HG03521 (cell line): Measurements from ENCODE around the gene CCNQ.
"Not testable (repeated sequence)": the region's sequence is repeated elsewhere in the genome, so short reads cannot be mapped to it uniquely, and the experiment has no call there.

ENCODE experiments used
- ATAC-seq: cut with Tn5 transposase; IDR thresholded peaks from one replicate; pipeline ENCODE4 v1.9.1; 2021; ENCODE audit warnings: mild to moderate bottlenecking, moderate library complexity; ENCODE audit not compliant: unreplicated experiment

Gene CCNQ

DNA sequence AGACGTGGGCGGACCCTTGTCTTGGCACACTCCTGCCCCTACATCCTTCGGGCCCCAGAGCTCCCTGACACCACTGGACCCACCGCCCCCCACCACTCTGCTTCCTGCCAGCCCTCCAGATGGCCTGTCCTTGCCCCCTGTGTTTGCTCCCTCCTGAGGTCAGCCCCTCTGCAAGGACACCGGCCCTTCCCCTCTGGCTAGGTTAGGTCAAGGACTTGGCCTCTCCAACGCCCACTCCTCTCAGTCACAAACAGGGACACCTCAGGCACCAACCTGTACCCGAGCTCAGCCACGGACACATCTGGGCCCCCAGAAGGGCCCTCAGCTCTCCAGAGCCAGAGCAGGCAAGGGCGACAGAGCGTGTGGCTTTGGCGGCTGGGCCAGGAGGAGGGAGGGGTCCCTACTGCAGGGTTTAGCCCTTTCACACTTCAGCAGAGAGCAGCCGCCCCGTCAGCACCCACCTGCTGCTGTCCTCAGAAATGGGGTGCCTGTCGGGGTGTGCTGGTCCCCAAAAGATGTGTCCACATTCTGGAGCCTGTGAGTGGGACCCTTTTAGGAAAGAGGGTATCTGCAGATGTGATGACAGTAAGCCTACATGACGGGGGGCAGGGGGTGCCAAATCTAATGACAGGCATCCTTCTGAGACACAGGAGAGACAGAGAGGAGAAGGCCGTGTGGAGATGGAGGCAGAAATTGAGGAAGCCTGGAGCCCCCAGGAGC, 24.5 kb upstream of the CCNQ start:
- ATAC-seq, result no peak

DNA sequence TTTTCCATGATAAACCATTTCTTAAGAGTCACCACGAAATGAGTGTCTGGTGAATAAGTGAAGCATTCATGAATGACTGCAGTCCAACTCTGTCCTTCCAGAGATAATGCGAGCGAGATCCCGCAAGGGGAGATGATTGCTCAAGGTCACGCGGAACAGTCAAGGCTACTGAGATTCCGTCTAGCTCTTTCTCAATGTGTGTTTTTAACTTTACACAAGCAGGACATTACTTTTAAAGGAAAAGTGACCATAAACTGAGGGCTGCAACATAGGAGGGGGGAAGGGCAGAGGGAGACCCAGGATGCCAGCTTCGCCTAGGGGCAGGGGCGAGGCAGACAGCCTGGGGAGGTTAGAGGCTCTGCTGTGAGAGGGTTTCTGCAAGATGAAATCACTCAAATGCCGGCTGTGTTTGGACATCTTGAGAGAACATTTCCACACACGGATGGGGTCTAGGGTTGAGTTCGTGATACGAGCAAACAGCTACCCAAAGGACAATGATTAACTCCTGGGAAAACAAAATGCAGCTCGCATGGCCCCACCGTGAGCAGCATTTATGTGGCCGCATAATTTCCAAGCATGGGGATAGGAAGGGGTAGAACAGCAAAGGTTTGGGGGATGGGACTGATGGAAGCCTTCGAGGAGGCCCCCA, 23.8 kb upstream of the CCNQ start:
- no peak for ATAC-seq

DNA sequence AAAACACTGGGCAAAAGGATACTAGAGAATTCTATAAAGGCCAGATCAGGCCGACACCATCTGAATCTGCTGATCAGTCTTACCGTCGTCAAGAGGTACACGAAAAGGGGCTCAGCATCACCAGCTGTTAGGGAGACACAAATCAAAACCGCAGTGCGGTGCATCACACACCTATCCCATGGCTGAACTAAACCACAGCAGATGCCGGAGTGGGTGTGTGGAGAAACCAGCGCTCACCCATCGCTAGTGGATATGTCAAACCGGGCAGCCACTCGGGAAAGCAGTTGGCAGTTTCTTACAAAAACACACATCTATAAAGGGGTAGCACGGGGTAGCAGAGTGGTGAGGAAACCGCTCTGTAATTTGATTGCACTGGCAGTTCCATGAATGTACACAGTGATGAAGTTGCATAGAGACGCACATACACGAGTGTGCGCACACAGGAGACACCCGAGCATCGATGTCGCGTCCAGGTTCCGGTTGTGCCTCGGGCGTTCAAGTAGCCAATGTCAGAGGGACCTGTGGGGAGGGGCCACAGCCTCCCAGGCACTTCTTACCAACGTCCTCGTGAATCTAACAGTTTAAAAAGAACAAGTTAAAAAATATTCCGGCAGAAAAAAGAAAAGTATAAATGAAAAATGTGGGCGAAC, 23.1 kb upstream of the CCNQ start:
- no peak for ATAC-seq

DNA sequence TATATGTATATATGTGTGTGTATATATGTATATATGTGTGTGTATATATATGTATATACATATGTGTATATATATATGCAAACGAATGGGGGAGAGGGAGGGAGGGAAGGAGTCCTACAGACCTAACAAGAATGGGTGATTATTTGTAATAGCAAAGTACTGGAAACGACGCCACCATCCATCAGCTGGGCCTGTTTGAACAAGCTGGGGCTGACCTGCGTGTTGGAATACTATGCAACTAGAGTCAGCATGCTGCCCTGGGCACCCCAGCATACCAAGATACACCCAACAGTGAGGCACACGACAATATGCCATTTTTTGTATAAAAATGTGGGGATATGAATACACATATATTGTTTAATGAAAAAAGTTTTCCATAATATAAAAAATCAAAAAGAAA, 21.6 kb upstream of the CCNQ start:
- ATAC-seq, result no peak

DNA sequence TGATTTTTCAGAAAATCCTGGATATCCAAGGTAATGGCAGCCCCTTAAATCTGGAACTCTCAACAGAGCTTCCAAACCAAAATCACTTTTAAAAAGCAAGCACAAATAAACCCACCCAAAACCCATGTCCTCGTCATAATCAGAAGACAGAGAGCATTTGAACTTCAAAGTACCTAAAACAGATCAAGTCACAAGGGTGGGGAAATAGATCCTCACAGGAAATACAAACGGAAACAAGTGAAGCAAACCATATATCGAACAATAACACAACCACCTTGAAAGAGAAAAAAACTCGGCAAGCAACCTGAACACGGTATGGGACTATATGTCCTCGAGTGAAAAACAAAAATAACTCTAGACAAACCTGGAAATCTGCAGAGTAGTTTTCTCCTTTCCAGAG, 15.9 kb upstream of the CCNQ start:
- ATAC-seq, result no peak

DNA sequence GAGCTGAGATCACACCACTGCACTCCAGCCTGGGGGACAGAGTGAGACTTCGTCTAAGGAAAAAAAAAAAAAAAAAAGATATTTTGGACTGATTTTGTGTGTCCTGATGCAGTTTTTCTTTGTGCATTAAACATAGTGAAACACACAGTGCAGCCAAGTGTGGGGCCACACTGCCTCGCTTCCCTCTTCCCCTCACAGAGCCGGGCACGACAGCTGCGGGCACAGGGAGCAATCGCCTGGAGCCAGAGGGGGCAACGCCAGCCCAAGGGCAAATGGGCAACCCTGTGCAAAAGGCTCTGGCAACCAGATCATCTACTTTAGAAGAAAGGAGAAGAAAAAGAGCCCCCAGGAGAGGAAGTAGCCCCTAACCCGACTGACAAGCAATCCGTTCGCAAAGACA, 13.5 kb upstream of the CCNQ start:
- ATAC-seq, result no peak

DNA sequence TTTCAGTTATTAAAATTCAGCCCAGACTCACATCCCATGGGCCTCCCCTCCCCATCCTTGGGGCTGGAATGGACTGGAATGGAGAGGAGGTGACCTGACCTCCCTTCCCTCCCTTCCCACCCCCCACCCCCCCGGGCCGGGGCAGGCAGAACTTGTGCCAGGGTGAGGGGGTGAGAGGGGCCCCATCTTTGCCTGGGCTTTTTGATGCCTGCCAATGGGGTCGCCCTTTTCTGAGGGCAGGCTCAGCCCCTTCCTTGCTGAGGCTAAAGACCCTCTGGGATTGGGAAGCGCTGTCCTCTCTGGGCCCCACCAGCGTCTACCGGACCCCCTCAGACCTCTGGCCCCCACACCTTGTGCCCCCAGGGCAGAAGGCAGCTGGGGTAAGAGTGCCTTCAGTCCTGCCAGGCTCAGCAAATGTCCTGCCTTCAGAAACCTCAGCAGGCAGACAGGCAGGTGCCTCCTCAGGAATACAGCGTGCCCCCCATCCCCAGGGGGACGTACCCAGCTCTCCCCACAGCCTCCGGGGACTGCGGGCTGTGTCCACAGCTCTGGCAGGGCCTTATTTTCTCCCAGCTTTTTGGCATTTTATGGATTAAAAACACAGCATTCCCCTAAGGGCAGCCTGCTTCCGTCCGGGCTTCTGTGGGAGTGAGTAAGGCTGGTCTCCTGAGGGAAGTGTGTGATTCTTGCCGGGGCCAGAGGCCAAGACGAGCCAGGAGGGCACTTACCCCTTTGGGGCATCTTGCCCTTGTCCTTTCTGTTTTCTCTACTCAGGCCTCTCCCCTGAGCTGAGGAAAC, 12.6 kb upstream of the CCNQ start:
- no peak for ATAC-seq

DNA sequence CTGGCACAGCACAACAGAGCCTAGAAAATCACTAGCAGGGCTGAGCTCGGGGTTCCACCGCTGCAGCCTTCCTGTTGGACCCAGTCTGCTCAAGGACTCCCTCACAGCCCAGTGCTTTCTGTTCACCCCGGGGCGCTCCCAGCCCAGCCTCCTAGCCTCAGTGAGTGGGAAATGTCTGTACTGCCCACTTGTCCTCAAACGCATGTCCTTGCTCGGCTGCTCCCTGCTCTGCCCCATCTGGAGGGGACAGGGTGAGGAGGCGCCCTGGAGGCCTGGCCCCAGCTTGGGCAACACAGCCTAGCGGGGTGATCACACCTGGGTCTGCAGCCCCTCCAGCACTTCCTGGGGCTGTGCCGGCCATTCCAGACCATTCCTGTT, 11.9 kb upstream of the CCNQ start:
- no peak for ATAC-seq

DNA sequence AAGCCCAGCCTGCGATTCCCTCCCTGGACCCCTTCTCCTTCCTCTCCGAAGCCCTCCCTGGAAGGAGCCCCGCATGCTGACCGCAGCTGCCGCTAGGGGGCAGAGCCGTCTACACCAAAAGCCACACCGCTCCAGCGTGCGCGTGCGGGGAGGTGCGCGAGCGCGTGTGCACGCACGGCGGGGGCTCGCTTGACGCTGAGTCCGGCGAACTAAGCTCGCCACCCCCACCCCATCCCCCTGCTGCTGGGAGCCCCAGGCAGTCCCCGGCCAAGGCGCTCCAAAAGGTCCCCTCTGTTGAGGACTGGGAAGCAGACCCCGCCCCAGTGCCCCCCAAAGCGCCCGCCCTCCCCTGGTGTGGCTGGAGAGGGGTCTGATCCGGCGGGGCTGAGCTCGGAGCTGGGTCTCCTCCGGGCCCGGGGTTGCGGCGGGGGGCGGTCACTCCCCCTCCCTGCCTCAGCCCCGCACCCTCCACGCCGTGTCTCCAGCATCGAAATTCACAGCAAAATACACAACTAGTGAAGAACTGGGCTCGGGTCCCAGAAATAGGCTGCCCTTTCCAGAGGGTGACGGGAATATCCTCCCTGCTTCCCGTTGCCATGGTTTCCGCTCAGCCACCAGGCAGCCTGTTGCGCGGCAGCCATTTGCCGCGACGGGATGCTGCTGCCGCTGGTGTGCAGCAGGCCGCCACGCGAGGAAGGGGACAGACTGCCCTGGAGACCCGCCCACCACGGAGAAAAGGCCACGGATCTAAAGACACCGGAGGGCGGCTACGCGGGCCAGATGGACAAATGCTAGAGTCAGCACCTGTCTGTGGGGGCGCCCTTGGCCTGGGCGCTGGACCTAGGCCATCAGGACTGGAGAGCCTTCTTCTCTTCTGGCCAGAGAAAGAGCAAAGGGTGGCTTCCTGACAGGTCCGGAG, 11.2 kb upstream of the CCNQ start:
- ATAC-seq, result no peak

DNA sequence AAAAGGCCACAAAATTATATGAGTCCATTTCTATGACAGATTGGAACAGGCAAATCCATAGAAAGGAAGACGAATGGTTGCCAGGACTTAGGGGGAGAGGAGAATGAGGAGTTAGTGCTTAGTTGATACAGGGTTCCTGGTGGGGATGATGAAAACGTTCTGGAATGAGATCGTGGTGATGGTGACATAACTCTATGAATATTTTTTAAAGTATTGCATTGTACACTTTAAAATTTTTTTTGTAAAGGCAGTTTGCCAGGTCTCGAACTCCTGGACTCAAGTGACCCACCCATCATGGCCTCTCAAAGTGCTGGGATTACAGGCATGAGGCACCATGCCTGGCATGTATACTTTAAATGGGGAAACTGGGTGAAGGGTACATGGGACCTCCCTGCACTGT, 9.9 kb upstream of the CCNQ start:
- ATAC-seq, result no peak

DNA sequence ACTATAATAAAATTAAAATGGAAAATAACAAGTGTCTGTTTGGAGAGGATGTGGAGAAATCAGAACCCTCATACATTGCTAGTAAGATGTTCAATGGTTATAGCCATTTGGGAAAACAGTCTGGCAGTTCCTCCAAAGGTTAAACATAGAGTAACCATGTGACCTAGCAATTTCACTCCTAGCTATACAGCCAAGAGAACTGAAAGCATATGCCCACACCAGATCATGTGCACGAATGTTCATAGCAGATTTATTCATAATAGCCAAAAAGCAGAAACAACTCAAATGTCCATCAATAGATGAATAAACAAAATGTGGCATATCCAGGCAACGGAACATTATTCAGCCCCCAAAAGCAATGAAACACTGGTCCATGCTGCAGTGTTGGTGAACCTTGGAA, 9.4 kb upstream of the CCNQ start:
- ATAC-seq, result no peak

DNA sequence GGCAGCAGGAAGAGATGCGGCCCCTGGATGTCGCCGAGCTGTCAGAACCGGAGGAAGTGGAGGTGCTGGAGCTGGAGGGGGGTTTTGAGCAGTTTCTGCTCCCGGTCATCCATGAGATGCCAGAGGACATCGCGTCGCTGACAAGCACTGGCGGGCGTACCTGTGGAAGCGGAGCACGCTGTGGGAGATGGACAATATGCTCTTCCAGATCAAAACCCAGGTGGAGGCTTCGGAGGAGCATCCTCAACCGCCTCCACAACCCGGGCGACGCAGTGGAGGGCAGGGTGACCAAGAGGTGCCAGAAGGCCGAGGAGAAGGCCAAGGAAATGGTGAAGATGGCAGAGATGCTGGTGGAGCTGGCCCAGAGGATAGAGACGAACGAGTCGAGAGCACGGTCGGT, 7.6 kb upstream of the CCNQ start:
- ATAC-seq, result no peak

DNA sequence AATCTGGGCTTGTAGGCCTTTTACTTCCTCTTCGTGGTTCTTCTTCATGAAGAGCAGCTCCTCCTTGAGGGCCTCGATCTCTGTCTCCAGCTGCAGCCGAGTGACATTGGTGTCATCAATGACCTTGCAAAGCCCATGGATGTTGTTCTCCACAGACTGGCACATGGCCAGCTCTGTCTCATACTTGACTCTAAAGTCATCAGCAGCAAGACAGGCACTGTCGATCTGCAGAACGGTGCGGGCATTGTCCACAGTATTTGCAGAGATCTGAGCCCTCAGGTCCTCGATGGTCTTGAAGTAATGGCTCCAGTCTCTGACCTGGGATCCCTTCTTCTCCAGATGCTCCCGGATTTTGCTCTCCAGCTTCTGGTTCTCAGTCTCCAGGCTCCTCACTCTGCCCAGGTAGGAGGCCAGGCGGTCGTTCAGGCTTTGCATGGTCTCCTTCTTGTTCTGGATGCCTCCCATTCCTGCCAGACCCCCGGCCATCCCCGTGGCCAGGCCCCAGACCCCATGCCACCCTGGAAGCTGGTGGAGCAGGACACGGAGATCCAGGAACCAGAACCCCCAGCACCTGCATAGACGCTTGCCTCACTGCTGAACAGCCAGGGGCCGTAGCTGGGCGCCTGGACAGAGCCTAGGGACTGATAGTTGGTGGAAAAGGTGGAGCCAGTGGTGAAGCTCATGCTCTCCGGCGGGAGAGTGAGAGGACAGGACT, 5.9 kb upstream of the CCNQ start:
- ATAC-seq, result not testable (repeated sequence)

DNA sequence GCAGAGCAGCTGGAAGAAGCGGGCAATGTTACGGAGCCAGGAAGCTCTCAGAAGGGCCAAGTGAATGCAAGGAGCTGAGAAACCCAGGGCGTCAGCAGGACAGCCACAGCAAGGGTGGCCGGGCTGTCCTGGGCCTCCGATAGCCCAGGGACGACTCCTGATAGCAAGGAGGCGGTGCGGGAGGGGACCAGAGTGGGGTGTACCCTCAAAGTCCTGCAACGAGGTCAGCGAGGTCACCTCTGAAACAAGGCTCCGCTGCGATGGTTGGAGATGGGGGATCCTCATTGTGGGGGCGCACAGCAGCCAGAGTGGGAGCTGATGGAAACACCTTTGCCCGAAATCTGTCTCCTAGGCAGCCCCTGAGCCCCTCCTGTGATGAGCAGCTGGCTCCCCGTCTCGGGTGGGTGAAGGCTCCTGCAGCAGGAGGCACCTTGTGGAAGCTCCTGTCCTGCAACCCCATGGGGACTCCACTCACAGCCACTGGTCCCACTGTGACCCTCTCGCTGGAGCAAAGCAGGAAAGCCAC, 4.3 kb upstream of the CCNQ start:
- no peak for ATAC-seq

DNA sequence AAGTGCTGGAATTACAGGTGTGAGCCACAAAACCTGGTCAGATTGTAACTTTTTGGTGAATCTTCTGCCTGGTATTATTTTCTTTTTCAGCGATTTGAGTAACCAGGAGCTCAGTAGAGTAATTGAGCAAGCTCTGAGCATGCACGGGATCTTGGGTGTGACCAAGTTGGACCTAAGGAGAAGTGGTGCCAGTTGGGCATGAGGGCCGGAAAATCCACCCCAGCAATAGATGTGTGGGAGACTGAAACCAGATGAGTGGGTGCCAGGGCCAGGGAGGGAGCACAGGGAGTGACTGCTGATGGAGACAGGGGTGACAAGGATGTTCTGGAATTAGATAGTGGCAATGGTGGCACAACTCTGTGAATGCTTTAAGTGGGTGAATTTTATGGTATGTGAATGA, 3.7 kb upstream of the CCNQ start:
- no peak for ATAC-seq

DNA sequence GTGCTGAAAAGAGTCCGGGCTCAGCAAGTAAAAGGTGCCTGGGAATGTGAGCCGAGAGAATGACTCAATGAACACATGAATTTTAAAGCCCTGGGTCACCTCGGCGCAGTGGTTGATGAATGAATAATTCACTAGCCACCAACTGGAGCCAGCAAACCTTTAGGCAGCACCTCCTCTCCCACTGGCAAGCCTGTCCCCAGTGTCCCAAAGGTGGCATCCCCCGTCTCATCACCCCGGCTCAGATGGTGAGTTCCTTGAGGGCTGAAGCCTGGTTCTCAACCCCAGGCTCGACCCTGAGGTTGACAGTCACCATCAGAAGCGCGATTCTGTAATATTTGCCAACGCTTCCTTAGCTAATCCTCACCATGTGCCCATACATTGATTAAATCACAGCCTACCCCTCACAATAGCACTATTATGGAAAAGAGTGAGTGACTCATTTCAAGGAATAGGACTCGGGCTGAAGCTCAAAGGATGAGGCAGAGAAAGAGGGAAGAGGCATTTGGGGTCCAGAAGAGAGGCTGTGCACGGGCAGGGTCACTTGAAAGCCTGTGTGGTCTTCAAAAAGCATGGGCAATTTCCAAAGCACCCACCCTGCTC, 2.7 kb upstream of the CCNQ start:
- ATAC-seq, result no peak

DNA sequence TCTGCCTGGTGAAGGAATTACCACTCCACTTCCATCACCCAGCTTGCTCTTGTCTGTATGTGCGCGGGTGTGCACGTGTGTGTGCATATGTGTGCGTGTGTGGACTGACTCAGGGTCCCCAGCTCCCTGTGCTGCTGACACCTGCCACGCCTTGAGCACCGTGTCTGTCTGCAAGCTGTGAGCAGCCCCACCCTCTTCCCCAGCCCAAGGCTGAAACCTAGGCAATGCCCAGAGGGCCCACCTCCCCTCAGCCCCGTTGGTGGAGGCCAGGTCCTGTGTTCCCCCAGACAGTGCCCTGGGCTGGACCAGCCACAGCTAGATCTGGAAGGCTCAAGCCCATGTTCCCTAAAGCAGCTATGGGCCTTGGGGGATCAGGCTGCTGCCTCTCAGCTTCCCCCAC, 2.0 kb upstream of the CCNQ start:
- ATAC-seq, result no peak

DNA sequence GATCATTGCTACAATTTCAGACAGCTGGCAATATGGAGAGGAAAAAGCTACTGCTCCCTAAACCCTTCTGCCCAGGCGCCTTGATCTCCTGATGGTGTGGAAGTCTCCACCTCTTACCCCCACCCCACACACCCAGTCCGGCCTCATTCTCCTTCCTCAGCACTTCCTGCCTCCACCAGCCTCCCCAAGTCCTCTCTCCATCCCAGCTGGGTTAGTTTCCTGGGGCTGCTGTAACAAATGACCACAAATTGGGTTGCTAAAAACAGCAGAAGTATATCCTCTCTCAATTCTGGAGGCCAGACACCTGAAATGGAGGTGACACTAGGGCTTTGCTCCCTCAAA, 1.1 kb upstream of the CCNQ start:
- ATAC-seq, result no peak
